Mucosa of rectum (tissue), 2 donors: Measurements from ENCODE around the gene TIRAP.

Experiments used
- H3K27ac ChIP-seq, 2 donors: one replicate each; pipeline ENCODE4 v1.7.0; 2013; ENCODE audit warnings: inconsistent platforms in 2 of 2, low read depth in 2 of 2, low read length in 2 of 2
- H3K27me3 ChIP-seq, 2 donors: one replicate each; pipeline ENCODE4 v1.7.0; 2013; ENCODE audit warnings: low read length in 2 of 2; ENCODE audit not compliant: control insufficient read depth in 2 of 2, insufficient read depth in 2 of 2
- H3K36me3 ChIP-seq, 2 donors: one replicate each; pipeline ENCODE4 v1.7.0; 2013; ENCODE audit warnings: low read length in 2 of 2; ENCODE audit not compliant: control insufficient read depth in 2 of 2, insufficient read depth in 2 of 2
- H3K4me1 ChIP-seq, 2 donors: one replicate each; pipeline ENCODE4 v1.7.0; 2013; ENCODE audit warnings: low read length in 2 of 2, mild to moderate bottlenecking in 1 of 2; ENCODE audit not compliant: control insufficient read depth in 2 of 2, insufficient read depth in 2 of 2
- H3K4me3 ChIP-seq, 2 donors: one replicate each; pipeline ENCODE4 v1.7.0; 2013; ENCODE audit warnings: low read length in 2 of 2
- H3K9ac ChIP-seq, 2 donors: one replicate each; pipeline ENCODE4 v1.7.0; 2013; ENCODE audit warnings: low read length in 2 of 2, low read depth in 1 of 2, mild to moderate bottlenecking in 1 of 2
- H3K9me3 ChIP-seq, 2 donors: one replicate each; pipeline ENCODE4 v1.7.0; 2013; ENCODE audit warnings: low read length in 2 of 2; ENCODE audit not compliant: control insufficient read depth in 2 of 2
- donor health status: healthy.
- donor health status: Normal muscosa, but diverticular disease.

TIRAP gene

GRCh38 chr11:126331286-126331685, 48.4 kb downstream of the TIRAP start:
- Histone ChIP-seq H3K36me3 (peaks cover 7 to 13% of the 10 kb centered on the region in 2 donors), H3K4me3 (no peak overlapping the region), H3K9me3 (no peaks in the 10 kb centered on the region), H3K9ac (no peak overlapping the region), H3K27me3 (no peaks in the 10 kb centered on the region), H3K27ac (no peak overlapping the region), H3K4me1 (peaks cover 0 to 2% of the 10 kb centered on the region in 2 donors)

- Histone ChIP-seq H3K27ac (no peak overlapping the region), H3K4me1 (peaks cover 0 to 2% of the 10 kb centered on the region in 2 donors), H3K36me3 (peaks cover 7 to 13% of the 10 kb centered on the region in 2 donors), H3K9me3 (no peaks in the 10 kb centered on the region), H3K9ac (no peak overlapping the region), H3K4me3 (no peak overlapping the region), H3K27me3 (no peaks in the 10 kb centered on the region)
Measured at GRCh38 chr11:126332221-126332711, 49.4 kb downstream of the TIRAP start.

GRCh38 chr11:126333142-126333541, 50.2 kb downstream of the TIRAP start:
- H3K4me3 ChIP-seq: no peak overlapping the region
- H3K9me3 ChIP-seq: no peaks in the 10 kb centered on the region
- no peak overlapping the region for H3K9ac ChIP-seq
- no peaks in the 10 kb centered on the region for H3K27me3 ChIP-seq
- no peak overlapping the region for H3K27ac ChIP-seq
- H3K36me3 ChIP-seq: peaks cover 11 to 13% of the 10 kb centered on the region in 2 donors
- peaks cover 0 to 2% of the 10 kb centered on the region in 2 donors for H3K4me1 ChIP-seq

GRCh38 chr11:126334659-126335462, 52.0 kb downstream of the TIRAP start:
- Histone ChIP-seq H3K4me3 (no peak overlapping the region), H3K36me3 (peaks cover 18 to 24% of the 10 kb centered on the region in 2 donors), H3K9ac (no peak overlapping the region), H3K4me1 (peaks cover 0 to 5% of the 10 kb centered on the region in 2 donors), H3K9me3 (no peaks in the 10 kb centered on the region), H3K27ac (no peak overlapping the region), H3K27me3 (no peaks in the 10 kb centered on the region)

DNA sequence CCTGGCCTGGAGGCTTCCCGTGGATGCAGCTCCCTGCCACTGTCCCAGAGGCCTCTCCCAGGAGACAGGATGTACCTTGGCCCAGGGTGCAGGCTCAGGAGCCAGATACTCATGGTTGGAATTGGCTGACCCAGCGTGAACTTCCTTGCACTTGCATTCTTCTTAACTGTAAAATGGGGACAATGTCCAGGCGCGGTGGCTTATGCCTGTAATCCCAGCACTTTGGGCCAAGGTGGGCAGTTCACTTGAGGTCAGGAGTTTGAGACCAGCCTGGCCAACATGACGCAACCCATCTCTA, 52.5 kb downstream of the TIRAP start:
- no peak overlapping the region for H3K4me3 ChIP-seq
- H3K9ac ChIP-seq: no peak overlapping the region
- H3K9me3 ChIP-seq: no peaks in the 10 kb centered on the region
- no peaks in the 10 kb centered on the region for H3K27me3 ChIP-seq
- peaks cover 0 to 5% of the 10 kb centered on the region in 2 donors for H3K4me1 ChIP-seq
- no peak overlapping the region for H3K27ac ChIP-seq
- peaks cover 18 to 23% of the 10 kb centered on the region in 2 donors for H3K36me3 ChIP-seq

DNA sequence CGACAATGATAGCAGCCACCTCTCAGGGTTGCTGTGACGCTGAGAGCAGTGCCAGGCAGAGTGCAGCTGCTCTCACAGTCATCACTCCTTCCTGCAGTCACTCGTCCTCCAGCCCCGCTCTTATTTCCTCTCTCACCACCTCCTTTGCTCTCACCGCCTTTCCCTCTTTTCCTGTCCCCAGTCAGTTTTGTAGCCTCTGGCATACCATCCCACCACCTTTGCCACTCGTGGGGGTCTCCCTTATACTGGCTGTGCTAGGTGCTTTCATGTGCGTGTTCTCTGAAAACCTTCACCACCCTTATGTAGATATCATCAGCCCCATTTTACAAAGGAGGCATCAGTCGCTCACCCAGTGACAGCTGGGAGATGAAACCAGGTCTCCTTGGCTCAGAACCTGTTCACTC, 53.2 kb downstream of the TIRAP start:
- Histone ChIP-seq H3K27ac (no peak overlapping the region), H3K9ac (no peak overlapping the region), H3K4me1 (peaks cover 0 to 5% of the 10 kb centered on the region in 2 donors), H3K36me3 (peaks cover 21 to 23% of the 10 kb centered on the region in 2 donors), H3K27me3 (no peaks in the 10 kb centered on the region), H3K9me3 (no peaks in the 10 kb centered on the region), H3K4me3 (no peak overlapping the region)

DNA sequence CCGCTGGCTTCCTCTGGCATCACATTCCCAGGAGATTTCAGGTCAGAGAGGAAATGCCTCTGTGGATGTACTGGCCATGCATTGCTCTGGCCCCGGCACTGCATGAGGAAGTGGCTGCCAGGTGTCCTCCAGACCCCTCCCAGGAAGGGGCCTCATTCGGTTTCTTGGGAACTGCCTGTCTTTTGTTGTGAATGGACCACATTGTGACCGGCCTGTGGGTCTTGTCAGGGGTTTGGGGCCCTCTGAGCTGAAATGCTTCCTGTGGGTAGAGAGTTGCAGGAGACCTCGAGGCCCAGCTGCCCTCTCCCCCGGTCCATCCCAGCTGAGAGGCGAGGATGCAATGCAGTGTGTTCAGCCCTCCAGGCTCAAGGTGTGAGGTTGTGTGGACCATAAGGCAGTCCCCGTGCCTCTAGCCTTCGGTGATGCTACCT, 53.8 kb downstream of the TIRAP start:
- Histone ChIP-seq H3K4me1 (peaks cover 0 to 5% of the 10 kb centered on the region in 2 donors), H3K36me3 (peaks cover 19 to 22% of the 10 kb centered on the region in 2 donors), H3K9me3 (no peaks in the 10 kb centered on the region), H3K9ac (no peak overlapping the region), H3K4me3 (no peak overlapping the region), H3K27ac (no peak overlapping the region), H3K27me3 (no peaks in the 10 kb centered on the region)

DNA sequence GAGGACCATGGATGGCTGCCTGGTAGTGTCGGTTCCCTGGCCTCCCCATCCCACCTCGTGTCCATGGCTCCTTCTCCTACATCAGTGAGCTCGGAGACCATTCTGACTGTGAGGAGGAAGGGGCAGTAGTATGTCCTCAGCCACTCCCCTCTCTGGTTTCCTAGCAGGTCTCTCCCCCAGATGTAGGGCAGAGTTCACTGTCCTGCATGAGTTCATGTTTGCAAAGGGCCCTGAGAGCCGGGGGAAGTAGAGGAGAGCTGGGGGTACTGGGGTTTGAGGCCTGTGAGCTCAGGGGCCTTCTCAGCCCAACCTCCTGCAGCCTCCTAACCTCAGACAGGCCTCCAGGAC, 54.2 kb downstream of the TIRAP start:
- H3K9ac ChIP-seq: no peak overlapping the region
- H3K4me3 ChIP-seq: no peak overlapping the region
- H3K27ac ChIP-seq: no peak overlapping the region
- peaks cover 22 to 23% of the 10 kb centered on the region in 2 donors for H3K36me3 ChIP-seq
- H3K27me3 ChIP-seq: no peaks in the 10 kb centered on the region
- peaks cover 0 to 3% of the 10 kb centered on the region in 2 donors for H3K4me1 ChIP-seq
- H3K9me3 ChIP-seq: no peaks in the 10 kb centered on the region

GRCh38 chr11:126337474-126338241, 54.8 kb downstream of the TIRAP start:
- no peak overlapping the region for H3K9ac ChIP-seq
- no peaks in the 10 kb centered on the region for H3K9me3 ChIP-seq
- H3K27ac ChIP-seq: no peak overlapping the region
- no peaks in the 10 kb centered on the region for H3K27me3 ChIP-seq
- peaks cover 24 to 27% of the 10 kb centered on the region in 2 donors for H3K36me3 ChIP-seq
- peaks cover 0 to 3% of the 10 kb centered on the region in 2 donors for H3K4me1 ChIP-seq
- no peak overlapping the region for H3K4me3 ChIP-seq

DNA sequence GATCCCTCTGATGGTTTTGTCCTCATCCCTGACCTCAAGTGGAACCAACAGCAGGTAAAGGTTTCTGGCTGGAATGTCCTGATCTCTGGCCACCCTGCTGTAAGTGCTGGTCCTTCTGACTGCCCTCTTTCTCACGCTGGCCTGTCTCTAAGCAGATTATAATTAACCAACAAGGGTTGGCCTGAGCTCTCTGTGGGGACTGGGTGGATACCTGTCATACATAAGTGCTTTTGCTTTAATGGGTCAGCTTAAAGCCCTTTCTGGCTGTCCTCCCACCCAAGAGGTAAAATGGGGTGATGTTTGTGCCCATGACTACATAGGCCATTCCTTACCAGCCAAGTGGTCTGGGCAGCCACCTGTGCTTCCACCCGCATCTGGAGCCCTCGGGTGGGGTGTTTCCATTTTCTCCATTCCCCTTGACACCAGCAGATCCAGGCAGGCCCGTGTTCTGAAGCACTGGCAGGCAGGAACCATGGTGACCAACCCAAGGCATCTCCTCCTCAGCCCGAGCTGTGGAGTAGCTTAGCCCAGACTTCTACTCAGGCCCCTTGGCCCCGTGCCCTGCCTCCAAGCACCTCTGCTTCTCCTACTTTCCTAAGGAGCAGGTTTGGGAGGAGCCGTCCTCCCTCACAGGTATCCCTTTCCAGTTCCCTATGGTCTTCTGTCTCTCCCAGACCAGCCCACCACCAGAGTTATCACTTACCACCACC, 55.6 kb downstream of the TIRAP start:
- peaks cover 24 to 26% of the 10 kb centered on the region in 2 donors for H3K36me3 ChIP-seq
- no peaks in the 10 kb centered on the region for H3K27me3 ChIP-seq
- H3K27ac ChIP-seq: no peak overlapping the region
- peaks cover 0 to 3% of the 10 kb centered on the region in 2 donors for H3K4me1 ChIP-seq
- no peak overlapping the region for H3K4me3 ChIP-seq
- H3K9ac ChIP-seq: no peak overlapping the region
- no peaks in the 10 kb centered on the region for H3K9me3 ChIP-seq
